ENCODE measurements around the gene GALNT3. TPM values are rescaled to one million over a fixed set of nuclear protein-coding genes. Genes with fewer than 3 reads are reported as not detected.

Gene GALNT3
- total and polyA plus RNA-seq, 4 donors = 0.23 to 3.4 (median 2.2) TPM

DNA sequence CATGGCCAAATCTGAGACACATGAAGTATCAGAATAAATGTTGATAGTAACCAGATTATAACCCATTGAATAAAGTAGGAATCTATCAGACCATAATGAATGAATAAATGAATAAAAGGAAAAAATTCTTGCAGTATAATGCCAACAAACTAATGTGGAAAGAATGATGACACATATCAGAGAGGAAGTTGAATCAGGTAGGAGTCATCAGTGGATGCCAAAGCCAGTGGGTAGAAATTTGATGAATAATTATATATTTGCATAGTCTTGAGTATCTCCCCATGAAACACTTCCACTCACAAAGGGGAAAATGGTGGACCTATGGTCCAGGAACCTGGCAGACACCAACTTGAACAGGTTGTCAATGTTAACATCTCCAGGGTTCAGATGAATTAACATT lies 68.6 kb downstream of the GALNT3 start:
- no peak for ATAC-seq (ENCODE audit: low FRiP score)

DNA sequence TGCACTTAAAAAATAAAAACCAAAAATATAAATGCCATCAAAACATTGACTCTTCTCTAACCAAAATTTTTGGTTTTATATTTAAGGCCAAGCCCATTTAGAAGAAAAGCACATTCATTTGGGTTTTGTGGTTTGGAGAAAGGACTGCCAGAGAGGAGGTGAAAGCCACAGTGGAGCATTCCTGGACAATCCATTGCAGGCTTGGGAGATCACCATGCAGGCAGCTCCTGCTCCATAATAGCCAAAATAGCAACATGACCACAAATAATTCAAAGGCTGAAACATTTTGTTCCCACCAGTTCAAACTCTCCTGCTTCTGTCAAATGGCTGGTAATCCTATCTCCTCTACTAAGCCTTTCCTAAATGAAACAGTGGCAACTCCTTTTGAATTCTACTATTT lies 73.5 kb downstream of the GALNT3 start:
- H3K4me3 ChIP-seq (ENCODE audit: low read length in 2 of 2) = no peak overlapping the region
- DNase-seq (no peak), ATAC-seq (ENCODE audit: low FRiP score) (no peak)
- no peaks in the 10 kb centered on the region for H3K4me1 ChIP-seq (ENCODE audit: control insufficient read depth in 1 of 2, insufficient read depth in 2 of 2, low read length in 2 of 2)
- no peaks in the 10 kb centered on the region for H3K9me3 ChIP-seq (ENCODE audit: control insufficient read depth, low read length)
- no peaks in the 10 kb centered on the region for H3K36me3 ChIP-seq (ENCODE audit: control insufficient read depth in 1 of 2, insufficient read depth in 2 of 2, low read length in 1 of 2)
- no peak overlapping the region for H3K27ac ChIP-seq (ENCODE audit: low read depth in 1 of 2, low read length in 2 of 2)
- H3K27me3 ChIP-seq (ENCODE audit: control insufficient read depth in 1 of 2, insufficient read depth in 2 of 2, low read length in 1 of 2) = no peaks in the 10 kb centered on the region
- intact Hi-C loops (cut with DNase I) = no loop called here

More for the DNA sequence above, 68.6 kb downstream of the GALNT3 start:
- no peak for DNase-seq
- H3K9me3 ChIP-seq (ENCODE audit: control insufficient read depth, low read length) = no peaks in the 10 kb centered on the region
- H3K36me3 ChIP-seq (ENCODE audit: control insufficient read depth in 1 of 2, insufficient read depth in 2 of 2, low read length in 1 of 2) = no peaks in the 10 kb centered on the region
- no peaks in the 10 kb centered on the region for H3K27me3 ChIP-seq (ENCODE audit: control insufficient read depth in 1 of 2, insufficient read depth in 2 of 2, low read length in 1 of 2)
- H3K4me3 ChIP-seq (ENCODE audit: low read length in 2 of 2) = no peak overlapping the region
- intact Hi-C loops (cut with DNase I) = no loop called here
- no peaks in the 10 kb centered on the region for H3K4me1 ChIP-seq (ENCODE audit: control insufficient read depth in 1 of 2, insufficient read depth in 2 of 2, low read length in 2 of 2)
- H3K27ac ChIP-seq (ENCODE audit: low read depth in 1 of 2, low read length in 2 of 2) = no peak overlapping the region

DNA sequence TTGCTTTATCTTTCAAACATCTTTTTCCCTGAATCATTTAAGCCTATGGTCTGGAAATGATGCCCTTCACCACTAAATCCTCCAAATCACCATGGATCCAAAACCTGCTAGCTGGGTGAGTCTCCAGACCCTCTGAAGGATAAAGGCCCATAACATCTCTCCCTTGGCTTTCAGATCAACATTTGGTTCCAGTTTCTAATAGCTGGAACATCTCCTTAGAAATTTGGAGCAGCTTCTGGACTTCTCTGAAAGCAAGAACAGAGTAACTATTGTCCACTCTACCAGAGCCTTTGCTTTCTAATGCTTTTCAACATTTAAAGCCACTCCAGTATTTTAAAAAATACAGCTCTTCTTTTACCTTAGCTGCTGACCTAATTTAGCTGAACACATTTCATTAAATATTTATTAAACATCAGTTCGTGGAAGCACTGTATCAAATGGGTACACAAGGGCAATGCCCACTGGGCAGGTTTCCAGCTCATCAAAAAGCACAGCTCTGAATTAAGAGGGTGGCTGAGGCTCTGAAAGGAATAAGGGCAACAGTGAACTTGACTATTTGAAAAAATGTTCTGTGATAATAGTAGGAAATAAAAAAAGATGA lies 75.3 kb downstream of the GALNT3 start:
- WGBS, 2 donors = 32 to 33% methylated on average over 1 of the region's 1 CpG
- Histone ChIP-seq H3K27ac (ENCODE audit: low read depth in 1 of 2, low read length in 2 of 2) (no peak overlapping the region), H3K36me3 (ENCODE audit: control insufficient read depth in 1 of 2, insufficient read depth in 2 of 2, low read length in 1 of 2) (no peaks in the 10 kb centered on the region), H3K27me3 (ENCODE audit: control insufficient read depth in 1 of 2, insufficient read depth in 2 of 2, low read length in 1 of 2) (no peaks in the 10 kb centered on the region), H3K4me1 (ENCODE audit: control insufficient read depth in 1 of 2, insufficient read depth in 2 of 2, low read length in 2 of 2) (no peaks in the 10 kb centered on the region), H3K9me3 (ENCODE audit: control insufficient read depth, low read length) (no peaks in the 10 kb centered on the region), H3K4me3 (ENCODE audit: low read length in 2 of 2) (no peak overlapping the region)
- DNase-seq (no peak), ATAC-seq (ENCODE audit: low FRiP score) (no peak)
- intact Hi-C loops (cut with DNase I) = no loop called here

DNA sequence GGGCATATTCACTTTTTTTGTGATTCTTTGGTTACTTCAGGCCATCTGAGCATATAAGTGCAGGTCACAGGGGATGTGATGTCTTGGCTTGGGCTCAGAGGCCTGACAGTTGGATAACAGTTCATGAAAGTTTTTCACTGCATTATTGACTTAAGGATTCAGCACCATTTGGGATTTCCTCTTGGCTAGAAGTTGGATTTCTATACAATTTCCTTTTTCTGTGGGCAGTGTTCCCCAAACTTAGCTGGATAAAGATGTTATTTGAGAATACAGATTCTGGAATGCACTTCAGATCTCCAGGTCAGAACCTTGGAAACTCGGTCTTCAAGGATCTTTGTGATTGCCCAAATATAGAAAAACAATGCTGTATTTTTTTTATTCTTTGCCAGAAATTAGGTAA lies 78.0 kb downstream of the GALNT3 start:
- WGBS, 2 donors = 47 to 49% methylated on average over 1 of the region's 1 CpG
- DNase-seq (no peak), ATAC-seq (ENCODE audit: low FRiP score) (no peak)
- intact Hi-C loops (cut with DNase I) = no loop called here
- Histone ChIP-seq H3K9me3 (ENCODE audit: control insufficient read depth, low read length) (no peaks in the 10 kb centered on the region), H3K27ac (ENCODE audit: low read depth in 1 of 2, low read length in 2 of 2) (no peak overlapping the region), H3K4me3 (ENCODE audit: low read length in 2 of 2) (no peak overlapping the region), H3K4me1 (ENCODE audit: control insufficient read depth in 1 of 2, insufficient read depth in 2 of 2, low read length in 2 of 2) (no peaks in the 10 kb centered on the region), H3K27me3 (ENCODE audit: control insufficient read depth in 1 of 2, insufficient read depth in 2 of 2, low read length in 1 of 2) (no peaks in the 10 kb centered on the region), H3K36me3 (ENCODE audit: control insufficient read depth in 1 of 2, insufficient read depth in 2 of 2, low read length in 1 of 2) (no peaks in the 10 kb centered on the region)

DNA sequence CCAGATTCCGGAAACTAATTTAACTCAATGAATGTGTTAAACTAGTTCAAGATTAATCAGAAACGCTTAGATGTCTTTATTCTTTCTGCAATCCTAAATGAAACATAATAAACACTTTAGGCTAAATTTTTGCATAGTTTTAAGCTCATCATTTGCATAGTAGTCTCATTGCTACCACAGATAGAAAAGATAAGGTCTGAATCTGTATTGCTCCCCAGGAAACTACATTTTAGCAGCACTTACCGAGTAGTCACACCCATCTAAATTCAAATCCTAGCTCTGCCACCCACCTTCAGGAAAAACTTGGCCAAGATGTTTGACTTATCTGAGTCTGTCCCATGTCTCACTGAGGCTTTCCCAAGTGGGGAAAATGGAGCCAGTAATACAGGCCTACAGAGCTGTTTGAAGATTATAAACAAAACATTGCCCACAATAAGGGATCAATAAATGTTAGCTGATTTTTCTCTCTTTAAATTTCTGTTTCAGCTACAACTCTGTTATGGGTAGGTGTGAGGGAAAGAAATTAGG lies 87.0 kb downstream of the GALNT3 start:
- ATAC-seq (ENCODE audit: low FRiP score) = no peak
- WGBS, 2 donors = 77 to 83% methylated on average over 3 of the region's 3 CpGs
- Histone ChIP-seq H3K36me3 (ENCODE audit: control insufficient read depth in 1 of 2, insufficient read depth in 2 of 2, low read length in 1 of 2) (no peaks in the 10 kb centered on the region), H3K27me3 (ENCODE audit: control insufficient read depth in 1 of 2, insufficient read depth in 2 of 2, low read length in 1 of 2) (no peaks in the 10 kb centered on the region), H3K4me3 (ENCODE audit: low read length in 2 of 2) (no peak overlapping the region), H3K27ac (ENCODE audit: low read depth in 1 of 2, low read length in 2 of 2) (no peak overlapping the region), H3K9me3 (ENCODE audit: control insufficient read depth, low read length) (no peaks in the 10 kb centered on the region), H3K4me1 (ENCODE audit: control insufficient read depth in 1 of 2, insufficient read depth in 2 of 2, low read length in 2 of 2) (no peaks in the 10 kb centered on the region)
- DNase-seq = no peak
- intact Hi-C loops (cut with DNase I) = no loop called here

DNA sequence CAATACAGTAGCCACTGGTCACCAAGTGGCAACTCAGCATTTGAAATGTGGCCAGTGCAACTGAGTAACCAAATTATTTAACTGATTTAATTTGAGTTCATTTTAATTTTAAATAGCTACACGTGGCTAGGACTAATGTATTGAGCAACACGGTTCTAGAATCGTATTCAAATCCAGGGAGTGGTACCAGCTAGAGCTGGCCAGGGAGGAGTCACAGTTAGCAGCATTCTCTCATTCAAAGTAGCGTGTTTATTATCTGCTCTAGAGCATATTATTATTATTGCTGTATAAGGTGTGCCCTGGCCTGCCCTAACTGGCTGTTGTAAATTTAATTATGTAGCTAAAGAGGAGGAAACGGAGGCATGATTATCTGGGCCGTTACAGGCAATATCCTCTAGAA lies 92.9 kb downstream of the GALNT3 start:
- Histone ChIP-seq H3K27me3 (ENCODE audit: control insufficient read depth in 1 of 2, insufficient read depth in 2 of 2, low read length in 1 of 2) (no peaks in the 10 kb centered on the region), H3K27ac (ENCODE audit: low read depth in 1 of 2, low read length in 2 of 2) (no peak overlapping the region), H3K4me3 (ENCODE audit: low read length in 2 of 2) (no peak overlapping the region), H3K4me1 (ENCODE audit: control insufficient read depth in 1 of 2, insufficient read depth in 2 of 2, low read length in 2 of 2) (peaks cover 0 to 2% of the 10 kb centered on the region in 2 donors), H3K9me3 (ENCODE audit: control insufficient read depth, low read length) (no peaks in the 10 kb centered on the region), H3K36me3 (ENCODE audit: control insufficient read depth in 1 of 2, insufficient read depth in 2 of 2, low read length in 1 of 2) (no peaks in the 10 kb centered on the region)
- WGBS, 2 donors = 85 to 87% methylated on average over 6 of the region's 6 CpGs
- intact Hi-C loops (cut with DNase I) = no loop called here
- ATAC-seq (ENCODE audit: low FRiP score) (peak; percentile 30), DNase-seq (no peak)

DNA sequence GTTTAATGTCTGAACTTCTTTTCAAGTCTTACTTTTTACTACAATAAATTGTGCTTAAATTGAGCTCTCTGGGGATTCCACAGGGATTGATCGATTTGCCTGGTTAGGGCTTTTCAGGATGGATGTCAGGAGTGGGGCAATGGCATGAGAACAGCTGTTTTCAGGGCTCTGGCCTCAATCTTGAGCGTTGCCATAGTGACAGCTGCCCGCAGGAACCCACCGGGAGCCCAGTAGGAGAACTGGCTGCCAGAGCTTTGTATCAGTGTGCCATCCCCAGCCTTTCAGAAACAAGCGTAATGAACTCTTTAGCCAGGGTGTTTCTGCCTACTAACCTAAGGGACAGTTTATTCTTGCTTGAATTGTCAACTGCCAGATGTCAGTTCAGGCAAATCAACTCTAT lies 93.5 kb downstream of the GALNT3 start:
- DNase-seq = no peak
- no peaks in the 10 kb centered on the region for H3K36me3 ChIP-seq (ENCODE audit: control insufficient read depth in 1 of 2, insufficient read depth in 2 of 2, low read length in 1 of 2)
- intact Hi-C loops (cut with DNase I) = no loop called here
- ATAC-seq (ENCODE audit: low FRiP score) = no peak
- no peak overlapping the region for H3K4me3 ChIP-seq (ENCODE audit: low read length in 2 of 2)
- H3K27me3 ChIP-seq (ENCODE audit: control insufficient read depth in 1 of 2, insufficient read depth in 2 of 2, low read length in 1 of 2) = no peaks in the 10 kb centered on the region
- H3K4me1 ChIP-seq (ENCODE audit: control insufficient read depth in 1 of 2, insufficient read depth in 2 of 2, low read length in 2 of 2) = peaks cover 0 to 2% of the 10 kb centered on the region in 2 donors
- no peak overlapping the region for H3K27ac ChIP-seq (ENCODE audit: low read depth in 1 of 2, low read length in 2 of 2)
- no peaks in the 10 kb centered on the region for H3K9me3 ChIP-seq (ENCODE audit: control insufficient read depth, low read length)
- 59 to 66% methylated on average over 5 of the region's 5 CpGs for WGBS, 2 donors

DNA sequence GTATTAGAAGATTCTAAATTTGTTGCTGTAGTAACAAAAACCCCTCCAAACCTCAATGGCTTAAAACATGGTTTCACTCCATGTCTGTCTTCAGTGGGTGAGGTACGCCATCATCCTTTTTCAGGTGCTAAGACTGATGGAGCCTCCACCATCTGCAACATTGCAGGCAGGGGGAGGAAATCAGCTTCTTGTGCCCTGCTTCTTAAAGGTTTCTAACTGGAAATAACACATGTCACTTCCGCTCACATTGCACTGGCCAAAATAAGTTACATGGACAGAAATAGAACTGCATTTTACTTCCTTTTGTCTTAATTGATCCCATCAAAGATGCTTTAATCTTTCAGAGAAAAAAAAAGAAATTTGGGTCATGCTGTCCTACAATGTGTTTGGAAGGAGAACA lies 94.1 kb downstream of the GALNT3 start:
- H3K27me3 ChIP-seq (ENCODE audit: control insufficient read depth in 1 of 2, insufficient read depth in 2 of 2, low read length in 1 of 2) = no peaks in the 10 kb centered on the region
- H3K4me1 ChIP-seq (ENCODE audit: control insufficient read depth in 1 of 2, insufficient read depth in 2 of 2, low read length in 2 of 2) = peaks cover 0 to 2% of the 10 kb centered on the region in 2 donors
- intact Hi-C loops (cut with DNase I) = loop anchor here (2.0 to 10.0 kb wide), 3 partner anchors 175 to 298 kb away; no protein-coding TSS in a partner anchor
- DNase-seq (no peak), ATAC-seq (ENCODE audit: low FRiP score) (no peak)
- no peak overlapping the region for H3K27ac ChIP-seq (ENCODE audit: low read depth in 1 of 2, low read length in 2 of 2)
- H3K4me3 ChIP-seq (ENCODE audit: low read length in 2 of 2) = no peak overlapping the region
- 84 to 91% methylated on average over 2 of the region's 2 CpGs for WGBS, 2 donors
- H3K36me3 ChIP-seq (ENCODE audit: control insufficient read depth in 1 of 2, insufficient read depth in 2 of 2, low read length in 1 of 2) = no peaks in the 10 kb centered on the region
- no peaks in the 10 kb centered on the region for H3K9me3 ChIP-seq (ENCODE audit: control insufficient read depth, low read length)

DNA sequence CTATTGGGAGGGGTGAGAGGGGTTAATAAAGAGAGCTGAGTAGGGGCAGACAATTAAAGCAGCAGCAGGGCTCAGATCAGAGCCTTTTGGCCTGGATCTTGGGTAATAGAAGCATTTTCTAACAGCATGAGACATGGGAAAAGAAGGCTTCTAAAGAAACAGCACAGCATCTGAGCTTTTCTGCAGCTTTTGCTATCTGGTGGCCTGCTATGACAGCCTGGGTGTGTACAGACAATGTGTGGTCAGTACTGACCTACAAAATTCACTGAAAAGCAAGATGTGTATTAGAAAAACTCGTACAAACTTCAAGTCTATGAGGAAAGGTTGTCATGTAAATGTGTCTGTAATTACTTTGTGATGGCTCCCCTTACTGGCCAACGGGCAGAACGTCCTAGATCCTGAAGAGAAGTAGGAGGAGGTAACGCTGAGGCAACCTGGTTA lies 95.6 kb downstream of the GALNT3 start:
- H3K4me3 ChIP-seq (ENCODE audit: low read length in 2 of 2) = no peak overlapping the region
- intact Hi-C loops (cut with DNase I) = loop anchor here (2.0 to 10.0 kb wide), 3 partner anchors 176 to 296 kb away; no protein-coding TSS in a partner anchor
- WGBS, 2 donors = 1 to 2% methylated on average over 4 of the region's 4 CpGs

More for the DNA sequence above, 95.6 kb downstream of the GALNT3 start:
- H3K4me1 ChIP-seq (ENCODE audit: control insufficient read depth in 1 of 2, insufficient read depth in 2 of 2, low read length in 2 of 2) = peaks cover 0 to 2% of the 10 kb centered on the region in 2 donors
- ATAC-seq (ENCODE audit: low FRiP score) (no peak), DNase-seq (no peak)
- H3K36me3 ChIP-seq (ENCODE audit: control insufficient read depth in 1 of 2, insufficient read depth in 2 of 2, low read length in 1 of 2) = no peaks in the 10 kb centered on the region
- no peak overlapping the region for H3K27ac ChIP-seq (ENCODE audit: low read depth in 1 of 2, low read length in 2 of 2)
- H3K27me3 ChIP-seq (ENCODE audit: control insufficient read depth in 1 of 2, insufficient read depth in 2 of 2, low read length in 1 of 2) = no peaks in the 10 kb centered on the region
- no peaks in the 10 kb centered on the region for H3K9me3 ChIP-seq (ENCODE audit: control insufficient read depth, low read length)
